ENCODE data around the gene RIPOR3.

RIPOR3 gene

GRCh38 chr20:50586531-50587232, 104.7 kb downstream of the RIPOR3 start:
- no peak for DNase-seq (ENCODE audit: low read depth in 1 of 2, low spot score in 1 of 2)
- no peaks in the 10 kb centered on the region for H3K27me3 ChIP-seq (ENCODE audit: insufficient read depth, poor library complexity, severe bottlenecking)

GRCh38 chr20:50585678-50586077, 105.7 kb downstream of the RIPOR3 start:
- TF ChIP-seq SPI1 (IDR thresholded peaks at IDR 0.05; ENCODE audit: borderline replicate concordance, low read depth) (no peak), CTCF (IDR thresholded peaks at IDR 0.05; ENCODE audit: insufficient read depth, low read length) (no peak), POLR2AphosphoS5 (IDR thresholded peaks at IDR 0.05; ENCODE audit: low read depth) (no peak), GABPA (IDR thresholded peaks at IDR 0.05; ENCODE audit: low read depth) (no peak), REST (IDR thresholded peaks at IDR 0.05; ENCODE audit: insufficient replicate concordance, low read depth) (no peak)
- DNase-seq (ENCODE audit: low read depth in 1 of 2, low spot score in 1 of 2) = no peak
- Histone ChIP-seq H3K4me3 (replicated peaks; ENCODE audit: insufficient read depth, low read length) (no peak overlapping the region), H3K27ac (replicated peaks) (no peak overlapping the region), H3K27me3 (ENCODE audit: insufficient read depth, poor library complexity, severe bottlenecking) (no peaks in the 10 kb centered on the region)

More at GRCh38 chr20:50586531-50587232, 104.7 kb downstream of the RIPOR3 start:
- Histone ChIP-seq H3K27ac (replicated peaks) (no peak overlapping the region), H3K4me3 (replicated peaks; ENCODE audit: insufficient read depth, low read length) (no peak overlapping the region)
- TF ChIP-seq GABPA (IDR thresholded peaks at IDR 0.05; ENCODE audit: low read depth) (no peak), POLR2AphosphoS5 (IDR thresholded peaks at IDR 0.05; ENCODE audit: low read depth) (no peak; the same call in 1 of the 2 replicates), REST (IDR thresholded peaks at IDR 0.05; ENCODE audit: insufficient replicate concordance, low read depth) (no peak)

GRCh38 chr20:50585214-50585613, 106.1 kb downstream of the RIPOR3 start:
- no peak for DNase-seq (ENCODE audit: low read depth in 1 of 2, low spot score in 1 of 2)

More at GRCh38 chr20:50585214-50585613, 106.1 kb downstream of the RIPOR3 start:
- TF ChIP-seq SPI1 (IDR thresholded peaks at IDR 0.05; ENCODE audit: borderline replicate concordance, low read depth) (no peak), GABPA (IDR thresholded peaks at IDR 0.05; ENCODE audit: low read depth) (no peak), POLR2AphosphoS5 (IDR thresholded peaks at IDR 0.05; ENCODE audit: low read depth) (no peak), REST (IDR thresholded peaks at IDR 0.05; ENCODE audit: insufficient replicate concordance, low read depth) (no peak), CTCF (IDR thresholded peaks at IDR 0.05; ENCODE audit: insufficient read depth, low read length) (no peak)
- Histone ChIP-seq H3K4me3 (replicated peaks; ENCODE audit: insufficient read depth, low read length) (no peak overlapping the region), H3K27me3 (ENCODE audit: insufficient read depth, poor library complexity, severe bottlenecking) (no peaks in the 10 kb centered on the region), H3K27ac (replicated peaks) (no peak overlapping the region)
